ENCODE results near the gene DNAL4.
"Not testable (repeated sequence)": the region's sequence is repeated elsewhere in the genome, so short reads cannot be mapped to it uniquely, and the experiment has no call there.

The DNAL4 gene

GRCh38 chr22:38827510-38827909, 33.6 kb upstream of the DNAL4 start:
- DNase-seq (ENCODE audit: low read depth in 2 of 2): no peak

- DNase-seq (ENCODE audit: low read depth in 2 of 2): no peak
Measured at GRCh38 chr22:38826801-38827200, 32.9 kb upstream of the DNAL4 start.

- no peak for DNase-seq (ENCODE audit: low read depth in 2 of 2)
Measured at GRCh38 chr22:38826386-38826785, 32.4 kb upstream of the DNAL4 start.

DNA sequence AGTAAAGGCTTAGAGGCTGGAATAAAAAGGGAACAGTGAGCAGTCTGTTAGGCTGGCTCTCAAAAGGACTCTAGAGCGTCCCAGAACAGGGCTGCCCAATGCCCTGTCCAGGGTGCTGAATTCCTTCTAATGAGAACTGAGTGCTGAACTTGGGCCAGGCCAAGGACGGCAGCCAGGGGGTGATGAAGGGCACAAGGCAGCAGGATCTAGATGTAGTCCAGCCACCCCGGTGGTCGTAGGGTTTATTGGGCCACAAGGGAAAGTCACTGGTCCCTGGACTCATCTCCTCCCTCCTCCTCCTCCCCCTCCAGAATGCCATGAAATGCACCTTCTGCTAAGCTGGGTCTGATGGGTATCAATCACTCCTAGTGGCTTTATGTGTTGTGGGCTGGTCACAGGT, 30.6 kb upstream of the DNAL4 start:
- peak in 1 of 2 donors; percentile 13 for DNase-seq (ENCODE audit: low read depth in 2 of 2)

- no peak for DNase-seq (ENCODE audit: low read depth in 2 of 2)
Measured at GRCh38 chr22:38823637-38824036, 29.7 kb upstream of the DNAL4 start.

GRCh38 chr22:38823076-38823475, 29.1 kb upstream of the DNAL4 start:
- no peak for DNase-seq (ENCODE audit: low read depth in 2 of 2)

DNA sequence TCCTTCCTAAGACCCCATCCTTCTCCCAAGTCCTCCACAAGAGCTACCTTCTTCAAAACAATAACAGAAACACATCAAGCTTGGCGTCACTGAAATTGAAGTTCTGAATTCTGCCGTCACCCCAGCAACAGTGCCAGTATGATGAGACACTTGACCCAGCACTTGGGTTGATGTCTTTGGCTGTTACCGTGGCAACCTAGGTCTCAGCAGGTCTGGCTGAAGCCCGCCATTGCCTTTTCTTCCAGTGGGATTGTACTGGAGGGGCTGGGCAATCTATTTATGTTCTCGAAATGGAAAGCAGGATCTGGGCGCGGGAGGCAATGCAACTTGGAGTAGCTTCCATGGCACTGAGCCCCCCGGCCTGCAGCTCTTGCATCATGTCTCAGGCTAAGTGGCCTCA, 26.1 kb upstream of the DNAL4 start:
- DNase-seq (ENCODE audit: low read depth in 2 of 2): no peak

DNA sequence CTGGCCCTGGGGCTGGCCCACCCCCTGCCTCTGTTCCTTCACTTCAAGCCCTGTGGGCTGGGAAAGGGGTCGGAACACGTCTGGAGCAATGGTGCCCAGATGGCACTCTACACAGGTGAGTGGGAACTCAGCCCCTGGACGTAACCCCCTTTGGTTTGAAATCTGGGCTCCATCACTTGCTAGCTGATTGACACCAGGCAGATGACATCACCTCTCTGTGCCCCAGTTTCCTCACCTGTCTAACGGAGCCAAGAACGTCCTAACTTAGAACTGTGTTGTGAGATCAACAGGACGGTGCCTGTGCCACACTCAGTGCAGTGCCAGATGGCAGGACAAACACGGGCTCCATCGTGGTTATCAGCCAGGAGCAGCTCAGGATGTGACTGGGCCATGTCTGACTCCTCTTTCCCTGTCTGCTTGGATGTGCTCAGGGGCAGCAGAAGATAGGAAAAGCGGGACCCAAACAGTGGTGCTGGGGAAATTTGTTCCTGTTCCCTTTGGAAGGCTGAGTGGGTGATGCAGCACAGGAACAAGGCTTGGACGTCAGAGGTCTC, 25.5 kb upstream of the DNAL4 start:
- no peak for DNase-seq (ENCODE audit: low read depth in 2 of 2)

- DNase-seq (ENCODE audit: low read depth in 2 of 2): no peak
Measured at GRCh38 chr22:38817196-38817595, 23.3 kb upstream of the DNAL4 start.

- no peak for DNase-seq (ENCODE audit: low read depth in 2 of 2)
Measured at GRCh38 chr22:38815842-38816241, 21.9 kb upstream of the DNAL4 start.

DNA sequence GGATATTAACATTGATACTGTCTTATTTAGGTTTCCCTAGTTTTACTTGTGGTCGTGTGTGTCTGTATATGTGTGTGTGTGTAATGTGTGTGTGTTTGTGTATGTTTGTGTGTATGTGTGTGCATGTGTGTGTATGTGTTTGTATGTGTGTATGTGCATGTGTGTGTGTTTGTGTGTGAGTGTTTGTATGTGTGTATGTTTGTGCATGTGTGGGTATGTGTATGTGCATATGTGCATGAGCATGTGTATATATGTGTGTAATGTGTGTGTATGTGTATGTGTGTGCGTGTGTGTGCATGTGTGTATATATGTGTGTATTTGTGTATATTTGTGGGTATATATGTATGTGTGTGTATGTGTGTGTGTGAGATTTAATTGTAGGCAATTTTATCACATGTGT, 17.3 kb upstream of the DNAL4 start:
- DNase-seq (ENCODE audit: low read depth in 2 of 2): no peak

DNA sequence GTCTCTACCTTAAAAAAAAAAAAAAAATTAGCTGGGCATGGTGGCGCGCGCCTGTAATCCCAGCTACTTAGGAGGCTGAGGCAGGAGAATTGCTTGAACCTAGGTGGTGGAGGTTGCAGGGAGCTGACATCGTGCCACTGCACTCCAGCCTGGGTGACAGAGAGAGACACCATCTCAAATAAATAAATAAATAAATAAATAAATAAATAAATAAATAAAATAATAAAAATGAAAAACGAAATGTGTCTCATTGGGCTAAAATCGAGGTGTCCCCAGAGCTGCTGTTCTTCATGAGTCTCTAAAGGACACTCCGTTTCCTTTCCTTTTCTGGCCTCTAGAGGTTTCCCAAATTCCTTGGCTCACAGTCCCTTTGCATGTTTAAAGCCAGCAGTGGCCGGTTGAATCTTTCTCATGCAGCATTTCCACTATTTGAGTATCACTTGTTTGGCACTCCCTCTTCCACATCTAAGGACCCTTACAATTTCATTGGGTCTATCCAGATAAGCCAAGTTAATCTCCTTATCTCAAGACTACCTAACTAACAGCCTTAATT, 11.2 kb upstream of the DNAL4 start:
- not testable (repeated sequence) for DNase-seq (ENCODE audit: low read depth in 2 of 2)

DNA sequence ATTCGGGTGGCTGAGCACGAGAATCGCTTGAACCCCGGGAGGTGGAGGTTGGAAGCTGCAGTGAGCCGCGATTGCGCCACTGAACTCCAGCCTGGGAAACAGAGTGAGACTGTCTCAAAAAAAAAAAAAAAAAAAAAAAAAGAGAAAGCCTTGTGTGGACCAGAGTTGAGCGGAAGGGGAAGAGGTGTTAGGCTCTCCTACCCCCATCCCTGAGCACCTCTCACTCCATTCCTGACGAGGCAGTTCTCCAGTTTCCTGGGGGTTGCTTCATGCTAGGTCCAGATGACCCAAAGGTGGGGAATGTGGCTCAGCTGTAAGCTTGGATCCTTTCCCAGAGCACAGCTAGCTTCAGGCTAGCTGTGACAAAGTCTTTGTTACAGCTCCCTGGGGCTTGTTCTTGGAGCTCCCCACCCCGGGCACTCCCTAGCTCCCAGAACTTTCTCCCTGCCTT, 8.8 kb upstream of the DNAL4 start:
- DNase-seq (ENCODE audit: low read depth in 2 of 2): no peak

- DNase-seq (ENCODE audit: low read depth in 2 of 2): no peak
Measured at GRCh38 chr22:38799265-38800002, 5.5 kb upstream of the DNAL4 start.

- DNase-seq (ENCODE audit: low read depth in 2 of 2): no peak
Measured at GRCh38 chr22:38798496-38798895, 4.6 kb upstream of the DNAL4 start.

DNA sequence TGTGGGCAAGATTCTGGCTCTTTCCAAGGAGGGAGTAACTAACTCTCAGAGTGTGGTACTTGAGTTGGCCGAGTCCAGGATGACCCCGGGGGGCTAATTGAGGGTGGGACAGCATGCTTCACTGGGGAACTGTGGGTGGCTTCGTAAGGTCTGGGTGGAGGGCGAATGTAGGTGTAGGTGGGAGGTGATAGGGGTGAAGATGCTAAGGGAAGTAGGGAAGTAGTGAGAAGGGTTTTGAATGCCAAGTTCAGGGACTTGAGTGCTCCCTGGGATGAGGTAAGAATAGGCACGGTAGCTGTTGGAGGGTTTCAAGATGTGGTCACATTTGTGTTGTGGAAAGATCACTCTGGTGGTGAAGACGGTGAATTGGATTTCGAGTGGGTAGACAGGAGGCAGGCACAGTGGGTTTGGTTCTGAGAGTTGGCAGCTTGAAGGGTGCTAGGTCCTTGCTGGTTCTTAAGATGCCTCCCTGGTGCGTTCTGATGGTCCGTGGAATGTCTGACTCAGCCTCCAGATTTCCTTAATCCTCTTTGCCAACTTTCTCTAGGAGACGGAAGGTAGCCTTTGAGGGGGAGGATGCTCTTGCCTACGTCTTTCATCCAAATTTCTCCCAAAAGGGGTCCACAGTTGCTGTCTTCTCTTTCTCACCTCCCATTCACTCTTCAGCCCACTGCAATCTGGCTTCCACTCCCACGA, 2.5 kb upstream of the DNAL4 start:
- no peak for DNase-seq (ENCODE audit: low read depth in 2 of 2)

GRCh38 chr22:38795569-38795968, 1.6 kb upstream of the DNAL4 start:
- DNase-seq (ENCODE audit: low read depth in 2 of 2): no peak

DNA sequence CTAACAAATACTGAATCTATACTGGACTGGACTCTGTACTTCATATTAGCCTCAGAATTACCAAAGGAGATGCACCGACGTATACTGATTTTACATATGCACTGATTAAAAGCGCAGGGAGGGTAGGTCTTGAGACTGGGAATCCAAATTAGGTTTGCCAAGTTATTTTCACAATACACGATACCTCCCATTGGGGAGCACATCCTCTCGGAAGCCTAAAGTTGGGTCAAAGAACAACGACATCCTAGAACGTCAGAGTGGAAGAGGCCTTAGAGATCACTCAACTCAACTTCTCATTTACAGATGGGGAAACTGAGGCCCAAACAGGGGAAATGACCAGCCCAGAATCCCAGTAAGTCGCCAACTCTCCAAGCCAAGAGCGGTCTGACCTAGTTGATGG, 626 bp downstream of the DNAL4 start:
- DNase-seq (ENCODE audit: low read depth in 2 of 2): no peak

GRCh38 chr22:38792833-38793232, 1.1 kb downstream of the DNAL4 start:
- DNase-seq (ENCODE audit: low read depth in 2 of 2): no peak

DNA sequence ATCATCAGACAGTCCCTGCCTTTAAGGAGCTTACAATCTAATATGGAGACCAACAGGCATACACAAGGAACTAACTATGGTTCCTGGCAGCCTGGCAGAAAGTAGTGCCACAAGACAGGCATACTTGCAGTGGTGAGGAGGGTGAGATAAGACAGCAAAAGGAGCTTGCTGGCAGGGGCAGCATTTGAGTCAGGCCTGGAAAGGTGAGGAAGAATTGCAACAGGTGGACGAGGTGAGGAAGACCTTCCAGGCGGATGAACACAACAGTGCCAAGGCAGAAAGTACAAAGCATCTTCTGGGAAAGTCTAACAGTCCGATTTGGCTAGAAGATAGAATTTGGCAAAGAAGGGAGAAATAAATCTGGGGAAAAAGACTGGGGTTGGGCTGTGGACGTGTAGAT, 4.3 kb downstream of the DNAL4 start:
- DNase-seq (ENCODE audit: low read depth in 2 of 2): no peak

- no peak for DNase-seq (ENCODE audit: low read depth in 2 of 2)
Measured at GRCh38 chr22:38788846-38789245, 5.1 kb downstream of the DNAL4 start.

DNA sequence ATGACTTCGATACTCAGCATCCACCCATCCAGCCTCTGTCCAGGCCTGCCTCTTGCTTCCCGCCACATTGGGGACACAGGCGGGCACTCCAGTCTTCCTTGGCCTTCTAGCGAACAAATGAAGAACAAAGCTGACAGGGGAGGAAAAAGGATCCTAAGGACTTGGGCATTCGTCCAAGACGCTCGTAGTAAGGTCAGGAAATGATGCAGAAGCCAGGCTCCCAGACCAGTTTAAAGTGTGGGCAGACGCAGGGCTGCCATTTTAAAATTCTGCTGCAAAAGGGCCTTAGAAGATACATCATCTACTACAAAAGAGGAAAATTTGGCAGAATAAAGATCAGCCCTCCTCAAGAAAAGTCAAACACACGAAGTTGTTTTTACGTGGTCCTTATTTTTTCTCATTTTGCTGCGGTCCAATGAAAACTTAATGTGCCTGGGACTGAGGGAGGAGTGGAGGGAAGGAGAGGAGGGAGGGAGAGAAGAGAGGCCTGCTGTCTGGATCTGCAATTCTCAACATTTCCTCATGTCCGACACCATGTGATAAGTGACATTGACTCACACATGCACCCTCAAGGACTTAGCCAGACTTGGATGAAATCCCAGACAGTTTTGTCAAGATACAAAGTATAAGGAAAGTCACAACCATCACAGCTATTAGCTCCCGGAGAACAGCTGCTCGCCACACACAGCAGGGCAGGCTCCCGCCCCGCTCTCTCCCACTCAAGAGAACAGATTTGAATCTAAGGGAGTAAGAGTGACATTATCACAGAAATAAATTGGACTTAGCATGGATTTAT, 5.7 kb downstream of the DNAL4 start:
- no peak for DNase-seq (ENCODE audit: low read depth in 2 of 2)

Data from activated CD8-positive, alpha-beta memory T cell treated with anti-CD3 and anti-CD28 coated beads for 4 hours (primary cell).